ENCODE measurements around the gene NDUFS3.

Gene NDUFS3

GRCh38 chr11:47626234-47626633 lies 47.4 kb downstream of the NDUFS3 start:
- Histone ChIP-seq H3K27me3 (replicated peaks; ENCODE audit: control insufficient read depth, insufficient read depth, low read length, poor library complexity, severe bottlenecking) (no peaks in the 10 kb centered on the region), H3K36me3 (ENCODE audit: control insufficient read depth, insufficient read depth, low read length) (peaks cover 74% of the 10 kb centered on the region), H3K4me1 (ENCODE audit: control insufficient read depth, insufficient read depth, low read length, poor library complexity, severe bottlenecking) (no peaks in the 10 kb centered on the region), H3K9me3 (ENCODE audit: control insufficient read depth, low read length) (no peaks in the 10 kb centered on the region), H3K4me3 (ENCODE audit: insufficient read depth, low read depth, low read length, poor library complexity, severe bottlenecking) (no peak overlapping the region), H3K27ac (ENCODE audit: insufficient read depth, low read length, poor library complexity, severe bottlenecking) (no peak overlapping the region)
- no peak for DNase-seq

GRCh38 chr11:47628026-47628425 lies 49.2 kb downstream of the NDUFS3 start:
- H3K9me3 ChIP-seq (ENCODE audit: control insufficient read depth, low read length), result no peaks in the 10 kb centered on the region
- no peak for DNase-seq
- no peaks in the 10 kb centered on the region for H3K4me1 ChIP-seq (ENCODE audit: control insufficient read depth, insufficient read depth, low read length, poor library complexity, severe bottlenecking)
- peaks cover 66% of the 10 kb centered on the region for H3K36me3 ChIP-seq (ENCODE audit: control insufficient read depth, insufficient read depth, low read length)
- H3K4me3 ChIP-seq (ENCODE audit: insufficient read depth, low read depth, low read length, poor library complexity, severe bottlenecking), result no peak overlapping the region
- H3K27me3 ChIP-seq (replicated peaks; ENCODE audit: control insufficient read depth, insufficient read depth, low read length, poor library complexity, severe bottlenecking), result no peaks in the 10 kb centered on the region
- H3K27ac ChIP-seq (ENCODE audit: insufficient read depth, low read length, poor library complexity, severe bottlenecking), result no peak overlapping the region

DNA sequence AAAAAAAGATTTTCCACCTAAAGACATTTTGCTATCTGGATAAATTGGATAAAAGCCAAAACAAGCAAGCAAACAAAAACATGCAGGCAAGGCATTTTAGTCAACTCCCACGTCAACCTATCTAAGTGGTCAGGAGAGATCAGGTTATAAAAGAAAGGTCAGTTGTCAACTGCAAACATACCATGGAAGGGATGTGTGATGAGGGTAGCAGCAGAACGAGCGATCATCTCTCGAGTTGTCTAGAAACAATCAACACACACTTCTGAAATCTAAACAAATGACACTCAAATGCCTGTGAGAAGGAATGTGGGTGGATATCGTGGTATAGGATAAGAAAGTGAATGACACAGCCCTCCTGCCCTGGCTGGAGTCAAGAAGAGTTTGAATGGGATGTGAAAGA lies 52.6 kb downstream of the NDUFS3 start:
- no peak overlapping the region for H3K4me3 ChIP-seq (ENCODE audit: insufficient read depth, low read depth, low read length, poor library complexity, severe bottlenecking)
- H3K9me3 ChIP-seq (ENCODE audit: control insufficient read depth, low read length), result no peaks in the 10 kb centered on the region
- no peaks in the 10 kb centered on the region for H3K4me1 ChIP-seq (ENCODE audit: control insufficient read depth, insufficient read depth, low read length, poor library complexity, severe bottlenecking)
- peaks cover 66% of the 10 kb centered on the region for H3K36me3 ChIP-seq (ENCODE audit: control insufficient read depth, insufficient read depth, low read length)
- no peaks in the 10 kb centered on the region for H3K27me3 ChIP-seq (replicated peaks; ENCODE audit: control insufficient read depth, insufficient read depth, low read length, poor library complexity, severe bottlenecking)
- DNase-seq, result no peak
- no peak overlapping the region for H3K27ac ChIP-seq (ENCODE audit: insufficient read depth, low read length, poor library complexity, severe bottlenecking)
